ENCODE data around the gene GRID1. TPM values are rescaled to one million over a fixed set of nuclear protein-coding genes. Genes with fewer than 3 reads are reported as not detected.

Gene GRID1
- total and polyA plus RNA-seq, 10 of the 15 experiments (the other 5 are each of a cell fraction or from before 2014, with no cell fraction given): 0.04 to 0.62 (median 0.08) TPM; not detected in 5

GRCh38 chr10:85602713-85603112 is 763.9 kb downstream of the GRID1 start:
- POLR2A ChIA-PET: no interaction called here
- in situ Hi-C loops (cut with MboI) (no loop called here), intact Hi-C loops (cut with micrococcal nuclease; ENCODE audit: unreplicated experiment) (no loop called here)
- FAIRE-seq: no peak
- SMC1A ChIA-PET (ENCODE audit: uncharacterized antibody, unreplicated experiment): interaction anchor here (1.1 kb wide), 1 partner anchor 12 kb away, joined by 3 read pairs; no protein-coding TSS in a partner anchor
- no peaks in the 10 kb centered on the region for H3K4me1 ChIP-seq (ENCODE audit: control insufficient read depth, insufficient read depth, low read length)
- no peak overlapping the region for H3K27ac ChIP-seq (ENCODE audit: control insufficient read depth, insufficient read depth)
- no TSS peak for BruUV-seq (replicated peaks)
- no peak overlapping the region for H2AFZ ChIP-seq (ENCODE audit: control insufficient read depth, low read depth, low read length)
- no peak overlapping the region for H3K4me3 ChIP-seq
- H3K4me2 ChIP-seq (ENCODE audit: control insufficient read depth, insufficient read depth): no peak overlapping the region
- no peaks in the 10 kb centered on the region for H4K20me1 ChIP-seq (ENCODE audit: control insufficient read depth, insufficient read depth)
- no peak overlapping the region for H3K9ac ChIP-seq (ENCODE audit: control insufficient read depth, insufficient read depth, low read length)
- H3K9me3 ChIP-seq (replicated peaks; ENCODE audit: control insufficient read depth, insufficient read depth, low read length): no peaks in the 10 kb centered on the region; the same call in 2 of the 3 replicates
- WGBS (ENCODE audit: insufficient coverage, insufficient replicate concordance, low lambda C conversion rate, missing lambda C conversion rate): 0% methylated on average over 1 of the region's 1 CpG
- DNase-seq (ENCODE audit: low read depth, low spot score): no peak
- H3K79me2 ChIP-seq (ENCODE audit: control insufficient read depth, insufficient read depth, low read length): no peaks in the 10 kb centered on the region
- no peaks in the 10 kb centered on the region for H3K36me3 ChIP-seq (ENCODE audit: control insufficient read depth in 2 of 2, insufficient read depth in 2 of 2, low read length in 1 of 2)
- RAD21 ChIA-PET (ENCODE audit: unreplicated experiment): no interaction called here
- CTCF ChIA-PET: no interaction called here
- ATAC-seq: no peak
- H3K27me3 ChIP-seq (replicated peaks in 1 of 2; ENCODE audit: control insufficient read depth in 2 of 2, insufficient read depth in 2 of 2, low read length in 1 of 2): no peaks in the 10 kb centered on the region
- TF ChIP-seq PAX5 (IDR thresholded peaks at IDR 0.05; ENCODE audit: borderline replicate concordance, low read depth, low read length): no peak
- TF ChIP-seq POLR2AphosphoS2 (IDR thresholded peaks at IDR 0.05; ENCODE audit: low read depth, low read length): no peak
- TF ChIP-seq, protein P1, sequence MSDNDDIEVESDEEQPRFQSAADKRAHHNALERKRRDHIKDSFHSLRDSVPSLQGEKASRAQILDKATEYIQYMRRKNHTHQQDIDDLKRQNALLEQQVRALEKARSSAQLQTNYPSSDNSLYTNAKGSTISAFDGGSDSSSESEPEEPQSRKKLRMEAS (IDR thresholded peaks at IDR 0.05; ENCODE audit: low read depth, low read length): no peak
- TF ChIP-seq JUND (IDR thresholded peaks at IDR 0.05; ENCODE audit: low read depth, low read length): no peak
- no peak for TF ChIP-seq RCOR1 (conservative IDR thresholded peaks at IDR 0.05; ENCODE audit: low read depth, low read length)
- TF ChIP-seq DPF2 (IDR thresholded peaks at IDR 0.05): no peak
- TF ChIP-seq, protein P2, sequence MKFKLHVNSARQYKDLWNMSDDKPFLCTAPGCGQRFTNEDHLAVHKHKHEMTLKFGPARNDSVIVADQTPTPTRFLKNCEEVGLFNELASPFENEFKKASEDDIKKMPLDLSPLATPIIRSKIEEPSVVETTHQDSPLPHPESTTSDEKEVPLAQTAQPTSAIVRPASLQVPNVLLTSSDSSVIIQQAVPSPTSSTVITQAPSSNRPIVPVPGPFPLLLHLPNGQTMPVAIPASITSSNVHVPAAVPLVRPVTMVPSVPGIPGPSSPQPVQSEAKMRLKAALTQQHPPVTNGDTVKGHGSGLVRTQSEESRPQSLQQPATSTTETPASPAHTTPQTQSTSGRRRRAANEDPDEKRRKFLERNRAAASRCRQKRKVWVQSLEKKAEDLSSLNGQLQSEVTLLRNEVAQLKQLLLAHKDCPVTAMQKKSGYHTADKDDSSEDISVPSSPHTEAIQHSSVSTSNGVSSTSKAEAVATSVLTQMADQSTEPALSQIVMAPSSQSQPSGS (IDR thresholded peaks at IDR 0.05; ENCODE audit: low read length): no peak
- TF ChIP-seq, protein P3, sequence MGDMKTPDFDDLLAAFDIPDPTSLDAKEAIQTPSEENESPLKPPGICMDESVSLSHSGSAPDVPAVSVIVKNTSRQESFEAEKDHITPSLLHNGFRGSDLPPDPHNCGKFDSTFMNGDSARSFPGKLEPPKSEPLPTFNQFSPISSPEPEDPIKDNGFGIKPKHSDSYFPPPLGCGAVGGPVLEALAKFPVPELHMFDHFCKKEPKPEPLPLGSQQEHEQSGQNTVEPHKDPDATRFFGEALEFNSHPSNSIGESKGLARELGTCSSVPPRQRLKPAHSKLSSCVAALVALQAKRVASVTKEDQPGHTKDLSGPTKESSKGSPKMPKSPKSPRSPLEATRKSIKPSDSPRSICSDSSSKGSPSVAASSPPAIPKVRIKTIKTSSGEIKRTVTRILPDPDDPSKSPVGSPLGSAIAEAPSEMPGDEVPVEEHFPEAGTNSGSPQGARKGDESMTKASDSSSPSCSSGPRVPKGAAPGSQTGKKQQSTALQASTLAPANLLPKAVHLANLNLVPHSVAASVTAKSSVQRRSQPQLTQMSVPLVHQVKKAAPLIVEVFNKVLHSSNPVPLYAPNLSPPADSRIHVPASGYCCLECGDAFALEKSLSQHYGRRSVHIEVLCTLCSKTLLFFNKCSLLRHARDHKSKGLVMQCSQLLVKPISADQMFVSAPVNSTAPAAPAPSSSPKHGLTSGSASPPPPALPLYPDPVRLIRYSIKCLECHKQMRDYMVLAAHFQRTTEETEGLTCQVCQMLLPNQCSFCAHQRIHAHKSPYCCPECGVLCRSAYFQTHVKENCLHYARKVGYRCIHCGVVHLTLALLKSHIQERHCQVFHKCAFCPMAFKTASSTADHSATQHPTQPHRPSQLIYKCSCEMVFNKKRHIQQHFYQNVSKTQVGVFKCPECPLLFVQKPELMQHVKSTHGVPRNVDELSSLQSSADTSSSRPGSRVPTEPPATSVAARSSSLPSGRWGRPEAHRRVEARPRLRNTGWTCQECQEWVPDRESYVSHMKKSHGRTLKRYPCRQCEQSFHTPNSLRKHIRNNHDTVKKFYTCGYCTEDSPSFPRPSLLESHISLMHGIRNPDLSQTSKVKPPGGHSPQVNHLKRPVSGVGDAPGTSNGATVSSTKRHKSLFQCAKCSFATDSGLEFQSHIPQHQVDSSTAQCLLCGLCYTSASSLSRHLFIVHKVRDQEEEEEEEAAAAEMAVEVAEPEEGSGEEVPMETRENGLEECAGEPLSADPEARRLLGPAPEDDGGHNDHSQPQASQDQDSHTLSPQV (IDR thresholded peaks at IDR 0.05): no peak
- TF ChIP-seq SUPT20H (IDR thresholded peaks at IDR 0.05; ENCODE audit: borderline replicate concordance, control insufficient read depth, low read depth, low read length): no peak
- TF ChIP-seq ESRRA (IDR thresholded peaks at IDR 0.05; ENCODE audit: low read length): no peak
- TF ChIP-seq, protein P4, sequence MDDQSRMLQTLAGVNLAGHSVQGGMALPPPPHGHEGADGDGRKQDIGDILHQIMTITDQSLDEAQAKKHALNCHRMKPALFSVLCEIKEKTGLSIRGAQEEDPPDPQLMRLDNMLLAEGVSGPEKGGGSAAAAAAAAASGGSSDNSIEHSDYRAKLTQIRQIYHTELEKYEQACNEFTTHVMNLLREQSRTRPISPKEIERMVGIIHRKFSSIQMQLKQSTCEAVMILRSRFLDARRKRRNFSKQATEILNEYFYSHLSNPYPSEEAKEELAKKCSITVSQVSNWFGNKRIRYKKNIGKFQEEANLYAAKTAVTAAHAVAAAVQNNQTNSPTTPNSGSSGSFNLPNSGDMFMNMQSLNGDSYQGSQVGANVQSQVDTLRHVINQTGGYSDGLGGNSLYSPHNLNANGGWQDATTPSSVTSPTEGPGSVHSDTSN (IDR thresholded peaks at IDR 0.05; ENCODE audit: insufficient replicate concordance, low read depth, low read length): no peak
- TF ChIP-seq CBFB (IDR thresholded peaks at IDR 0.05; ENCODE audit: low read depth): no peak
- TF ChIP-seq, protein P5, sequence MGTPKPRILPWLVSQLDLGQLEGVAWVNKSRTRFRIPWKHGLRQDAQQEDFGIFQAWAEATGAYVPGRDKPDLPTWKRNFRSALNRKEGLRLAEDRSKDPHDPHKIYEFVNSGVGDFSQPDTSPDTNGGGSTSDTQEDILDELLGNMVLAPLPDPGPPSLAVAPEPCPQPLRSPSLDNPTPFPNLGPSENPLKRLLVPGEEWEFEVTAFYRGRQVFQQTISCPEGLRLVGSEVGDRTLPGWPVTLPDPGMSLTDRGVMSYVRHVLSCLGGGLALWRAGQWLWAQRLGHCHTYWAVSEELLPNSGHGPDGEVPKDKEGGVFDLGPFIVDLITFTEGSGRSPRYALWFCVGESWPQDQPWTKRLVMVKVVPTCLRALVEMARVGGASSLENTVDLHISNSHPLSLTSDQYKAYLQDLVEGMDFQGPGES (IDR thresholded peaks at IDR 0.05): no peak
